ENCODE data around the gene PIK3CB. TPM values are rescaled to one million over a fixed set of nuclear protein-coding genes. Genes with fewer than 3 reads are reported as not detected.

The PIK3CB gene
- total RNA-seq, 4 donors from 2014 or later, result 32.2 to 52.1 (median 41.5) TPM

DNA sequence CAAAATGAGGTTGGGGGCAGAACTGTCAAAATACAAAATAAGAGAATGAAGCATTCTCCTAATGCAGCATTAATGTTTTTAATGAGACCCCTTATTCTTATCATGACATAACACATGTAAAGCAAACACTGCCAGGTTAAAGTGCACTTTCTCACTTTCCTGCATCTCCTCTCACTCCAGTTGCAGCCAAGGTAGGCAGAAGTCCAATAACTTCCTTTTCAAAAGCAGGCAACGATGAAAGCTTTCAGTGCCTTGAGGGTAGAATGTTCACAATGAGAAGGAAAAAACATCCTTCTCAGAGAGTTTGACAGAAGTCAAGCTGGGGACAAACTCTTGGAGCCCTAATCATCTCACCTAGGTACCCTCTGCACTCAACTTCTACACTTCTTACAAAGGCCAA, 166.6 kb downstream of the PIK3CB start:
- TF ChIP-seq, protein P1, sequence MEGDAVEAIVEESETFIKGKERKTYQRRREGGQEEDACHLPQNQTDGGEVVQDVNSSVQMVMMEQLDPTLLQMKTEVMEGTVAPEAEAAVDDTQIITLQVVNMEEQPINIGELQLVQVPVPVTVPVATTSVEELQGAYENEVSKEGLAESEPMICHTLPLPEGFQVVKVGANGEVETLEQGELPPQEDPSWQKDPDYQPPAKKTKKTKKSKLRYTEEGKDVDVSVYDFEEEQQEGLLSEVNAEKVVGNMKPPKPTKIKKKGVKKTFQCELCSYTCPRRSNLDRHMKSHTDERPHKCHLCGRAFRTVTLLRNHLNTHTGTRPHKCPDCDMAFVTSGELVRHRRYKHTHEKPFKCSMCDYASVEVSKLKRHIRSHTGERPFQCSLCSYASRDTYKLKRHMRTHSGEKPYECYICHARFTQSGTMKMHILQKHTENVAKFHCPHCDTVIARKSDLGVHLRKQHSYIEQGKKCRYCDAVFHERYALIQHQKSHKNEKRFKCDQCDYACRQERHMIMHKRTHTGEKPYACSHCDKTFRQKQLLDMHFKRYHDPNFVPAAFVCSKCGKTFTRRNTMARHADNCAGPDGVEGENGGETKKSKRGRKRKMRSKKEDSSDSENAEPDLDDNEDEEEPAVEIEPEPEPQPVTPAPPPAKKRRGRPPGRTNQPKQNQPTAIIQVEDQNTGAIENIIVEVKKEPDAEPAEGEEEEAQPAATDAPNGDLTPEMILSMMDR (IDR thresholded peaks at IDR 0.05), result no peak
- no peak for TF ChIP-seq POLR2A (IDR thresholded peaks at IDR 0.05)
- Histone ChIP-seq H3K27me3 (no peaks in the 10 kb centered on the region), H3K4me3 (no peak overlapping the region)

DNA sequence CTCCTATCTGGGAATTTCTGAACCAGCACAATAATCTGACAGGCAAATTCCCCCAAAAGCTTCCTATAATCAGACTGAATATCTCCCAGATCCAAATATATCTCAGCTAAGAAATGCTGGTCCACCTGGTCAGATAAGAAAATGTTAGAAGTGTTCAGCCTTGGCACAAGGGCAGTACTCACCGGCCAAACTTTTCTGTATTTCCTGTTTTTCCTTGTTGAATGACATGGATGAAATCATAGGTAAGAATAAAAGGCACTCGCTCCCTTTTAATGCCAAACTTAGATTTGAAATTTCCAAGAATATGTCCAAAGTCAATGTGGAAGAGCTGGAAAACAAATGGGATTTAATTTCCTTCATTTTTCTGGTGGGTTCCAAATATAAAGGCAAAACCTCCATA, 177.2 kb downstream of the PIK3CB start:
- DNase-seq, result no peak
- no peaks in the 10 kb centered on the region for H3K9me3 ChIP-seq
- no peak for TF ChIP-seq POLR2A (IDR thresholded peaks at IDR 0.05)
- TF ChIP-seq, protein P1 (IDR thresholded peaks at IDR 0.05), result no peak
- H3K4me1 ChIP-seq, result no peaks in the 10 kb centered on the region
- no peak overlapping the region for H3K4me3 ChIP-seq
- no peaks in the 10 kb centered on the region for H3K27me3 ChIP-seq
- H3K36me3 ChIP-seq, result peaks cover 0 to 58% (median 0%) of the 10 kb centered on the region in 3 donors
- no peak overlapping the region for H3K27ac ChIP-seq

More for the DNA sequence above, 166.6 kb downstream of the PIK3CB start:
- Histone ChIP-seq H3K27ac (no peak overlapping the region), H3K9me3 (no peaks in the 10 kb centered on the region), H3K36me3 (peaks cover 0 to 33% (median 0%) of the 10 kb centered on the region in 3 donors), H3K4me1 (peaks cover 0 to 19% (median 0%) of the 10 kb centered on the region in 4 donors)
- DNase-seq, result no peak

DNA sequence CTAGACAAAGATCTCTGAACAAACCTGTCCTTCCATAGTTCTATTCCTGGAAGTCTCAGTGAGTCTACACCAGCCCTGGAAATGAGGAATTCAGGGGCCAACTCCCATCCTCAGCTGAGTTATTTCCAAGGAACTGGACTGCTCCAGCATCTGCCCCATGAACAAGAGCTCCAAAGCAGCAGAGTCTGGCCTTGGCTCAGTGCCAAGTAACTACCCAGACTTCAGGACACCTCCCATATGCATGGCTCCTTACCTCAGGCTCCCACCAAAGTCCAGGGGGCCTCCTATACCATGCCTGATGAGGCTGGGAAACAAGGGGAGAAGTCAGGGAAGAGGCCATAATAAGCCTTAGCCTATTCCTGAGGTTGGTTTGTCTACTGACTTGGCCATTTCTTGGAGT, 181.2 kb downstream of the PIK3CB start:
- H3K4me1 ChIP-seq, result no peaks in the 10 kb centered on the region
- no peaks in the 10 kb centered on the region for H3K27me3 ChIP-seq
- peaks cover 0 to 6% (median 0%) of the 10 kb centered on the region in 4 donors for H3K9me3 ChIP-seq
- DNase-seq, result no peak
- H3K4me3 ChIP-seq, result no peak overlapping the region
- peaks cover 0 to 87% (median 0%) of the 10 kb centered on the region in 3 donors for H3K36me3 ChIP-seq
- no peak for TF ChIP-seq POLR2A (IDR thresholded peaks at IDR 0.05)
- TF ChIP-seq, protein P1 (IDR thresholded peaks at IDR 0.05), result no peak
- H3K27ac ChIP-seq, result no peak overlapping the region

DNA sequence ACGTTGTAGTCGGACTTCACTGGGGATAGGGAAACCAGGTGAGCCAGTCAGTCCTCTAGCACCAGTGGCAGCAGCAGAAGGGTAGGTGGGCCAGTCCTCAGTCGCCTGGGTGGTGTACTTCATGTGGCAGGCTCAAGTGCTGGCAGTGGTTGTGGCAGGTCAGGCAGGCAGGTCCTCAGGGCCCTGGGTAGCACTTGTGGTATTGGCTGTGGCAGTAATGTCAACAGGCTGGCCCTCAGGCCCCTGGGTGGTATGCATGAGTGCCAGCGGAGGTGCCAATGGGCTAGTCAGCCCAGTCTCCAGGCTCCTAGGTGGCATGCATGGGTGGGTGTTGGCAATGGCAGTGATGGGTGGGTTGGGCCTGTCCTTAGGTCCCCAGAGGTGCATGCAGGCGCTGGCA, 185.6 kb downstream of the PIK3CB start:
- Histone ChIP-seq H3K27ac (no peak overlapping the region), H3K9me3 (peaks cover 0 to 19% (median 0%) of the 10 kb centered on the region in 4 donors), H3K27me3 (no peaks in the 10 kb centered on the region), H3K4me1 (no peaks in the 10 kb centered on the region), H3K4me3 (no peak overlapping the region), H3K36me3 (peaks cover 0 to 46% (median 0%) of the 10 kb centered on the region in 3 donors)
- DNase-seq, result no peak
- TF ChIP-seq, protein P1 (IDR thresholded peaks at IDR 0.05), result no peak
- no peak for TF ChIP-seq POLR2A (IDR thresholded peaks at IDR 0.05)

DNA sequence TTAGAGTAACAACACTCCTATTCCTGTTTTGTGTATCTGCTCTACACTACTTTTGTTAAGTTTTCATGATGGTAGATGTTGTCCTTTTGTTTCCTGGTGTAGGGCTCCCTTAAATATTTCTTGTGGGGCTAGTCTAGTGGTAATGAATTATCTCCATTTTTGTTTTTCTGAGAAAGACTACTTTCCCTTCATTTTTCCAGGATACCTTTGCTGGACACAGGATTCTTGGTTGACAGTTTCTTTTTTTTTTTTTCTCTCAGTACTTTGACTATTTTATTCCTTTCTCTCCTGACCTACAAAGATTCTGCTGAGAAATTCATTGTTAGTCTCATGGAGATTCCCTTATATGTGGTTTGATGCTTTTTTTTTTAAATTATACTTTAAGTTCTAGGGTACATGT, 188.2 kb downstream of the PIK3CB start:
- Histone ChIP-seq H3K9me3 (peaks cover 0 to 19% (median 0%) of the 10 kb centered on the region in 4 donors), H3K4me3 (no peak overlapping the region), H3K4me1 (no peaks in the 10 kb centered on the region), H3K27ac (no peak overlapping the region), H3K27me3 (no peaks in the 10 kb centered on the region), H3K36me3 (peaks cover 0 to 28% (median 0%) of the 10 kb centered on the region in 3 donors)
- TF ChIP-seq POLR2A (IDR thresholded peaks at IDR 0.05), result no peak
- TF ChIP-seq, protein P1 (IDR thresholded peaks at IDR 0.05), result no peak
- no peak for DNase-seq

DNA sequence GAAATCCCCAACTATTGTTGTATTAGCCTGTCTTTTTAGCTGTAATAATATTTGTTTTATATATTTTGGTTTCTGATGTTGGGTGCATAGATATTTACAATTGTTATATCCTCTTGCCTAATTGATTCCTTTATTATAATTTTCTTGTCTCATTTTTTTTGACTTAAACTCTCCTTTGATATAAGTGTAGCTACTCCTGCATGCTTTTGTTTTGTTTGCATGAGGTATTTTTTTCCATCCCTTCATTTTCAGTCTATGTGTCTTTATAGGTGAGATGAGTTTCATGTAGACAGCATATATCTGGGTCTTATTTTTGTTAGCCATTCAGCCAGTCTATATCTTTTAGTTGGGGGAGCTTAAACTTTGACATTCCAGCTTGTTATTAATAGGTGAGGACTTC, 188.7 kb downstream of the PIK3CB start:
- Histone ChIP-seq H3K27me3 (no peaks in the 10 kb centered on the region), H3K4me1 (no peaks in the 10 kb centered on the region), H3K36me3 (peaks cover 0 to 24% (median 0%) of the 10 kb centered on the region in 3 donors), H3K27ac (no peak overlapping the region), H3K4me3 (no peak overlapping the region), H3K9me3 (peaks cover 0 to 19% (median 0%) of the 10 kb centered on the region in 4 donors)
- DNase-seq, result no peak
- TF ChIP-seq POLR2A (IDR thresholded peaks at IDR 0.05), result no peak
- TF ChIP-seq, protein P1 (IDR thresholded peaks at IDR 0.05), result no peak

All from Peyer's patch (tissue), 4 donors.